HEK293T (cell line): ENCODE data around the gene SLC25A11.

Source experiments
- CTBP1 ChIP-seq: fragments of 450-650 bp; IDR thresholded peaks from 2 replicates; pipeline ENCODE4 v1.6.1; 2016; ENCODE audit warnings: borderline replicate concordance
- FOXM1 ChIP-seq: fragments of 450-650 bp; IDR thresholded peaks from 2 replicates; pipeline ENCODE4 v1.6.1; 2017; ENCODE audit warnings: mild to moderate bottlenecking, borderline replicate concordance
- LEF1 ChIP-seq: fragments of 450-650 bp; IDR thresholded peaks from 2 replicates; pipeline ENCODE4 v1.6.1; 2017; ENCODE audit warnings: mild to moderate bottlenecking, borderline replicate concordance
- SP1 ChIP-seq: fragments of 450-650 bp; IDR thresholded peaks from 2 replicates; pipeline ENCODE4 v1.6.1; 2017
- SUZ12 ChIP-seq: fragments of 450-650 bp; IDR thresholded peaks from 2 replicates; pipeline ENCODE4 v1.6.1; 2016; ENCODE audit warnings: mild to moderate bottlenecking
- ZNF384 ChIP-seq: fragments of 450-650 bp; IDR thresholded peaks from 2 replicates; pipeline ENCODE4 v1.6.1; 2016

DNA sequence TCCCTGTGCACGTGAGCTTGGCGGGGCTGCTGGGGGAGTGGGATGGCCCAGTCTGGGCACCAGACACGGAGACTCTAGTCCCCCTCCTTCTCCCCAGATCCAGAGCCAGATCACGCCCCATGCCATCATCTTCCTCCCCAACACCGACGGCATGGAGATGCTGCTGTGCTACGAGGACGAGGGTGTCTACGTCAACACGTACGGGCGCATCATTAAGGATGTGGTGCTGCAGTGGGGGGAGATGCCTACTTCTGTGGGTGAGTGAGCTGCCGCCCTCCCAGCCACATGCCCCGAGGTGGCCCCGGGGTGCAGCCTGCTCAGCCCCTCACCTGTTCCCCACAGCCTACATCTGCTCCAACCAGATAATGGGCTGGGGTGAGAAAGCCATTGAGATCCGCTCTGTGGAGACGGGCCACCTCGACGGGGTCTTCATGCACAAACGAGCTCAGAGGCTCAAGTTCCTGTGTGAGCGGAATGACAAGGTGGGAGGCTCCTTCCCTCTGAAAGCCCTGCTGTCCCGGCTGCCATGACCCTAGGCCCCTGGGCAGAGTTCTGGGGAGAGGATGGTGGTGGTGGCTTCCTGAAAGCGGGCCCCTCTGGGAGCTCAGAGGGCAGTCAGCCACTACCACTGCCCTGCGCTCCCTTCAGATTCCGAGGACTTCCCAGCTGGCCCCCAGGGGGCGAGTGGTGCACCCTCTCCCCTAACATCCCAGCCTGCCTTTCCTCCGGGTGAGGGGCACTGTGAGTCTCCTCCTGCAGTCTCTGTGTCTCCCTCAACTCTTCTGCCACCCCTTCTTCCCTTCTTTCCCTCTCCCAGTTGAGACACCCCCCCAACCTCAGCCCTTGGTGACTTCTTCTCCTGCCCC is 43.3 kb downstream of the SLC25A11 start:
- TF ChIP-seq LEF1 (no peak), ZNF384 (no peak), FOXM1 (no peak), SP1 (no peak), SUZ12 (no peak), CTBP1 (no peak)
